Mammary epithelial cell (primary cell): ENCODE results near the gene ROR1.

Source experiments
- CTCF ChIP-seq, 2 donors: IDR thresholded peaks in 1 of 2; conservative IDR thresholded peaks in 1 of 2; 2 replicates each; pipeline ENCODE4 v1.5.1; 2011 to 2012; ENCODE audit warnings: inconsistent platforms in 2 of 2, low read length in 2 of 2, mild to moderate bottlenecking in 2 of 2, control low read depth in 1 of 2, low read depth in 1 of 2; ENCODE audit not compliant: insufficient read depth in 1 of 2; ENCODE audit errors: extremely low read depth in 1 of 2
- EZH2 ChIP-seq: IDR thresholded peaks from 2 replicates; pipeline ENCODE4 v1.6.1; 2012; ENCODE audit warnings: low read length, inconsistent platforms, borderline replicate concordance

GRCh38 chr1:63946866-63947491, 173.2 kb downstream of the ROR1 start:
- TF ChIP-seq CTCF (conservative IDR thresholded peaks at IDR 0.05 in 1 of 2, IDR thresholded peaks at IDR 0.05 in 1 of 2; ENCODE audit: extremely low read depth in 1 of 2, insufficient read depth in 1 of 2, low read depth in 1 of 2, low read length in 2 of 2) (no peak), EZH2 (no peak)
